OCI-LY7 (cell line): ENCODE measurements around the gene BLM.

Source experiments
- EZH2phosphoT487 ChIP-seq: fragments of 200-600 bp; sonication (generic); IDR thresholded peaks from 2 replicates; pipeline ENCODE4 v1.6.1; 2018; ENCODE audit warnings: low read depth, borderline replicate concordance, mild to moderate bottlenecking, mixed run types, antibody characterized with exemption, low read length, moderate library complexity, mixed read lengths
- TF ChIP-seq, protein P1 (sequence below): fragments of 200-600 bp; sonication (generic); conservative IDR thresholded peaks from 2 replicates; pipeline ENCODE4 v1.5.1; 2014; ENCODE audit warnings: mild to moderate bottlenecking, antibody characterized with exemption, low read length, moderate library complexity, mixed read lengths

DNA sequence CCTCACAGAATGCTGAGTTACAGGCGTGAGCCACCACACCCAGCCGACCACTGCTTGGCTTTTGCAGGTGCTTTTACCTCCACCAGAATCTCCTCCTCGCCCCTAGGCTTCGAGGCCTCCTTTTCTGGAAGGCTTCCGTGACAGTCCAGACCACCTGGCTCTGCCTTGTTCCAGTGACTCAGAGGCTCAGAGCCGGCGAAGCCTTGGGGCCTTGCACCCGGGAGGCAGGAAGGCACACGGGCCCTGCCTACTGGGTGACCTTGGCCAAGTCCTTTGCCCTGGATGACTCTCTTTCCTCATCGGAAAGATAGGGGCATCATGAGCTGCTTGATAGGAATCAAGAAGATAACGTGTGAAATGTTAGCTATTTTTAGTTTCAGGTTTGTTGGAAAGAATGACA lies 119.9 kb downstream of the BLM start:
- TF ChIP-seq, protein P1, sequence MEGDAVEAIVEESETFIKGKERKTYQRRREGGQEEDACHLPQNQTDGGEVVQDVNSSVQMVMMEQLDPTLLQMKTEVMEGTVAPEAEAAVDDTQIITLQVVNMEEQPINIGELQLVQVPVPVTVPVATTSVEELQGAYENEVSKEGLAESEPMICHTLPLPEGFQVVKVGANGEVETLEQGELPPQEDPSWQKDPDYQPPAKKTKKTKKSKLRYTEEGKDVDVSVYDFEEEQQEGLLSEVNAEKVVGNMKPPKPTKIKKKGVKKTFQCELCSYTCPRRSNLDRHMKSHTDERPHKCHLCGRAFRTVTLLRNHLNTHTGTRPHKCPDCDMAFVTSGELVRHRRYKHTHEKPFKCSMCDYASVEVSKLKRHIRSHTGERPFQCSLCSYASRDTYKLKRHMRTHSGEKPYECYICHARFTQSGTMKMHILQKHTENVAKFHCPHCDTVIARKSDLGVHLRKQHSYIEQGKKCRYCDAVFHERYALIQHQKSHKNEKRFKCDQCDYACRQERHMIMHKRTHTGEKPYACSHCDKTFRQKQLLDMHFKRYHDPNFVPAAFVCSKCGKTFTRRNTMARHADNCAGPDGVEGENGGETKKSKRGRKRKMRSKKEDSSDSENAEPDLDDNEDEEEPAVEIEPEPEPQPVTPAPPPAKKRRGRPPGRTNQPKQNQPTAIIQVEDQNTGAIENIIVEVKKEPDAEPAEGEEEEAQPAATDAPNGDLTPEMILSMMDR, result no peak
- no peak for TF ChIP-seq EZH2phosphoT487
